Neural progenitor cell (in vitro differentiated cells): ENCODE data around the gene APBA3. TPM values are rescaled to one million over a fixed set of nuclear protein-coding genes. Genes with fewer than 3 reads are reported as not detected.

ENCODE experiments used
- DNase-seq: peaks from one replicate; pipeline ENCODE4 v3.0.0-alpha.2; 2016; ENCODE audit warnings: low spot score
- H2AFZ ChIP-seq: fragments of 200-600 bp; sonication (generic); replicated peaks from 2 replicates; pipeline ENCODE4 v1.6.1; 2016; ENCODE audit warnings: antibody characterized with exemption
- H3F3A ChIP-seq: fragments of 200-600 bp; sonication (generic); 2 replicates; pipeline ENCODE4 v1.6.1; 2016; ENCODE audit warnings: antibody characterized with exemption, low read depth
- H3K27ac ChIP-seq: fragments of 200-600 bp; sonication (generic); 2 replicates; pipeline ENCODE4 v1.5.1; 2016; ENCODE audit warnings: mild to moderate bottlenecking
- H3K27me3 ChIP-seq: fragments of 200-600 bp; sonication (generic); 2 replicates; pipeline ENCODE4 v1.6.1; 2016; ENCODE audit warnings: mild to moderate bottlenecking, moderate library complexity
- H3K36me3 ChIP-seq: fragments of 200-600 bp; sonication (generic); 2 replicates; pipeline ENCODE4 v1.5.1; 2016
- H3K4me1 ChIP-seq: fragments of 200-600 bp; sonication (generic); 2 replicates; pipeline ENCODE4 v1.6.1; 2016; ENCODE audit warnings: mixed run types
- H3K4me2 ChIP-seq: fragments of 200-600 bp; sonication (generic); 2 replicates; pipeline ENCODE4 v1.6.1; 2016
- H3K4me3 ChIP-seq: fragments of 200-600 bp; sonication (generic); 2 replicates; pipeline ENCODE4 v1.5.1; 2016
- H3K79me2 ChIP-seq: fragments of 200-600 bp; sonication (generic); 2 replicates; pipeline ENCODE4 v1.6.1; 2016; ENCODE audit warnings: low read depth
- H3K9ac ChIP-seq: fragments of 200-600 bp; sonication (generic); 2 replicates; pipeline ENCODE4 v1.6.1; 2016
- H3K9me3 ChIP-seq: fragments of 200-600 bp; sonication (generic); 2 replicates; pipeline ENCODE4 v1.5.1; 2016; ENCODE audit warnings: low read depth
- H4K20me1 ChIP-seq: fragments of 200-600 bp; sonication (generic); 2 replicates; pipeline ENCODE4 v1.6.1; 2016; ENCODE audit warnings: low read depth
- H3K27ac Mint-ChIP-seq: 3 replicates; pipeline ENCODE4 v1.8.0; 2021; ENCODE audit warnings: mixed read lengths
- H3K27me3 Mint-ChIP-seq: 2 replicates; pipeline ENCODE4 v1.8.0; 2022; ENCODE audit warnings: low read depth, mild to moderate bottlenecking, inconsistent platforms, moderate library complexity, mixed read lengths; ENCODE audit not compliant: insufficient read depth
- H3K36me3 Mint-ChIP-seq: 3 replicates; pipeline ENCODE4 v1.8.0; 2021; ENCODE audit warnings: mixed read lengths
- H3K4me1 Mint-ChIP-seq: 3 replicates; pipeline ENCODE4 v1.8.0; 2021; ENCODE audit warnings: mixed read lengths
- H3K4me3 Mint-ChIP-seq: 3 replicates; pipeline ENCODE4 v1.8.0; 2021; ENCODE audit warnings: mild to moderate bottlenecking, moderate library complexity, mixed read lengths
- H3K9me3 Mint-ChIP-seq: 3 replicates; pipeline ENCODE4 v1.8.0; 2020; ENCODE audit warnings: mixed read lengths
- CTCF ChIP-seq: fragments of 200-600 bp; sonication (generic); IDR thresholded peaks from 2 replicates; pipeline ENCODE4 v1.5.1; 2017; ENCODE audit warnings: antibody characterized with exemption, mild to moderate bottlenecking
- EZH2 ChIP-seq: fragments of 200-600 bp; sonication (generic); IDR thresholded peaks from 2 replicates; pipeline ENCODE4 v1.6.1; 2017; ENCODE audit warnings: antibody characterized with exemption, mild to moderate bottlenecking, moderate library complexity
- EZH2phosphoT487 ChIP-seq: fragments of 200-600 bp; sonication (generic); IDR thresholded peaks from 2 replicates; pipeline ENCODE4 v1.6.1; 2017; ENCODE audit warnings: antibody characterized with exemption
- total RNA-seq: library from RNA; depleted of rRNA; stranded (reverse); fragments of >200 nt; gene quantifications from 2 replicates; pipeline ENCODE4 v1.2.3, GENCODE V29; 2015; ENCODE audit warnings: low replicate concordance

Gene APBA3
- total RNA-seq, 1 donor from 2014 or later = 17.3 TPM

GRCh38 chr19:3792114-3792513 lies 30.6 kb upstream of the APBA3 start:
- Histone ChIP-seq H4K20me1 (no peaks in the 10 kb centered on the region), H3K9ac (no peak overlapping the region), H3K79me2 (no peaks in the 10 kb centered on the region), H3K27ac (no peak overlapping the region), H3K9me3 (no peaks in the 10 kb centered on the region), H3K4me1 (no peaks in the 10 kb centered on the region), H2AFZ (no peak overlapping the region), H3K27me3 (peaks cover 28% of the 10 kb centered on the region), H3K4me3 (no peak overlapping the region), H3K4me2 (no peak overlapping the region), H3F3A (peaks cover 8% of the 10 kb centered on the region), H3K36me3 (no peaks in the 10 kb centered on the region)
- Mint-ChIP-seq H3K9me3 (peaks cover 7% of the 10 kb centered on the region), H3K4me3 (no peak overlapping the region), H3K36me3 (peaks cover 2% of the 10 kb centered on the region), H3K4me1 (no peaks in the 10 kb centered on the region), H3K27ac (no peak overlapping the region), H3K27me3 (peaks cover 26% of the 10 kb centered on the region)
- DNase-seq = no peak
- TF ChIP-seq EZH2 (no peak), CTCF (no peak), EZH2phosphoT487 (no peak)

- Mint-ChIP-seq H3K4me3 (no peak overlapping the region), H3K27ac (no peak overlapping the region), H3K27me3 (peaks cover 29% of the 10 kb centered on the region), H3K36me3 (no peaks in the 10 kb centered on the region), H3K4me1 (peaks cover 3% of the 10 kb centered on the region), H3K9me3 (no peaks in the 10 kb centered on the region)
- H3K9ac ChIP-seq = no peak overlapping the region
- H3K4me1 ChIP-seq = no peaks in the 10 kb centered on the region
- no peaks in the 10 kb centered on the region for H3K36me3 ChIP-seq
- DNase-seq = no peak
- H3K9me3 ChIP-seq = no peaks in the 10 kb centered on the region
- peaks cover 40% of the 10 kb centered on the region for H3K27me3 ChIP-seq
- H3K4me3 ChIP-seq = no peak overlapping the region
- peaks cover 8% of the 10 kb centered on the region for H3F3A ChIP-seq
- TF ChIP-seq EZH2phosphoT487 (no peak), CTCF (no peak), EZH2 (no peak)
- no peak overlapping the region for H2AFZ ChIP-seq
- H3K4me2 ChIP-seq = no peak overlapping the region
- H3K27ac ChIP-seq = no peak overlapping the region
- H3K79me2 ChIP-seq = no peaks in the 10 kb centered on the region
- no peaks in the 10 kb centered on the region for H4K20me1 ChIP-seq
Measured at GRCh38 chr19:3790941-3791340, 29.4 kb upstream of the APBA3 start.

DNA sequence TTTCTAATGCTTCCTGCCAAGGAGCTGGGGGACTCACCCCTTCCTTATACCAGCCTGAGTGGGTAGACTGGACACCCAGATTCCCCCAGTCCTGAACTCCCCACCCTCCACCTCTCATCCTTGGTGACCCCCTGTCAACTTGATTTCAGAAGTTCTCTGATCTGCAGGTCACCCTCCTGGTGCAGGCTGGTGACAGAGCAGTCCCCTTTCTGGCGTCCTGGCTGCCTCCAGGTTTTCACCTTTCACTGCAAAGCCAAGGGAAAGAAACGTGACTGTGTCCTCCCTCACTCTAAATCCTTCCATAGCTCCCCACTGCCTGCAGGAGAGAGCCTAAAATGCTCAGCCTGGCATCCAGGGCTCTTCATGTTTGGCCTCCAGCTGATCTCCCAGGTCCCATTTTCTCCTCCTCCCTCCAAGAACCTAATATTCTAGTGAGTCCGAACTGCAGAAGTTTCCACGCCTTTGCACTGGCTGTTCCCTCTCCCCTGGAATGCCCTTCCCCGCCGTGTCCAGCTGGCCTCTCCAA lies 28.8 kb upstream of the APBA3 start:
- DNase-seq = no peak
- H3K27me3 Mint-ChIP-seq = peaks cover 32% of the 10 kb centered on the region
- no peaks in the 10 kb centered on the region for H3K79me2 ChIP-seq

More for the DNA sequence above, 28.8 kb upstream of the APBA3 start:
- Mint-ChIP-seq H3K4me3 (no peak overlapping the region), H3K9me3 (no peaks in the 10 kb centered on the region), H3K27ac (no peak overlapping the region), H3K4me1 (peaks cover 3% of the 10 kb centered on the region), H3K36me3 (no peaks in the 10 kb centered on the region)
- no peak overlapping the region for H3K4me3 ChIP-seq
- H3K9ac ChIP-seq = no peak overlapping the region
- H3K4me2 ChIP-seq = no peak overlapping the region
- H3K4me1 ChIP-seq = peaks cover 6% of the 10 kb centered on the region
- H3K9me3 ChIP-seq = no peaks in the 10 kb centered on the region
- peaks cover 47% of the 10 kb centered on the region for H3K27me3 ChIP-seq
- H4K20me1 ChIP-seq = peaks cover 1% of the 10 kb centered on the region
- peaks cover 8% of the 10 kb centered on the region for H3F3A ChIP-seq
- H2AFZ ChIP-seq = no peak overlapping the region
- no peaks in the 10 kb centered on the region for H3K36me3 ChIP-seq
- TF ChIP-seq EZH2phosphoT487 (no peak), EZH2 (no peak), CTCF (no peak)
- no peak overlapping the region for H3K27ac ChIP-seq
